Stimulated activated CD4-positive, alpha-beta T cell treated with anti-CD3 and anti-CD28 coated beads, Interleukin-12 subunit alpha, Interleukin-12 subunit beta, amount 100 ng/mL, for 24 hours (primary cell): Measurements from ENCODE around the gene F12.

Source experiments
- DNase-seq, 2 experiments: peaks; one replicate each; pipeline ENCODE4 v3.0.0-alpha.2; 2020; ENCODE audit warnings: low read depth in 2 of 2

Gene F12

DNA sequence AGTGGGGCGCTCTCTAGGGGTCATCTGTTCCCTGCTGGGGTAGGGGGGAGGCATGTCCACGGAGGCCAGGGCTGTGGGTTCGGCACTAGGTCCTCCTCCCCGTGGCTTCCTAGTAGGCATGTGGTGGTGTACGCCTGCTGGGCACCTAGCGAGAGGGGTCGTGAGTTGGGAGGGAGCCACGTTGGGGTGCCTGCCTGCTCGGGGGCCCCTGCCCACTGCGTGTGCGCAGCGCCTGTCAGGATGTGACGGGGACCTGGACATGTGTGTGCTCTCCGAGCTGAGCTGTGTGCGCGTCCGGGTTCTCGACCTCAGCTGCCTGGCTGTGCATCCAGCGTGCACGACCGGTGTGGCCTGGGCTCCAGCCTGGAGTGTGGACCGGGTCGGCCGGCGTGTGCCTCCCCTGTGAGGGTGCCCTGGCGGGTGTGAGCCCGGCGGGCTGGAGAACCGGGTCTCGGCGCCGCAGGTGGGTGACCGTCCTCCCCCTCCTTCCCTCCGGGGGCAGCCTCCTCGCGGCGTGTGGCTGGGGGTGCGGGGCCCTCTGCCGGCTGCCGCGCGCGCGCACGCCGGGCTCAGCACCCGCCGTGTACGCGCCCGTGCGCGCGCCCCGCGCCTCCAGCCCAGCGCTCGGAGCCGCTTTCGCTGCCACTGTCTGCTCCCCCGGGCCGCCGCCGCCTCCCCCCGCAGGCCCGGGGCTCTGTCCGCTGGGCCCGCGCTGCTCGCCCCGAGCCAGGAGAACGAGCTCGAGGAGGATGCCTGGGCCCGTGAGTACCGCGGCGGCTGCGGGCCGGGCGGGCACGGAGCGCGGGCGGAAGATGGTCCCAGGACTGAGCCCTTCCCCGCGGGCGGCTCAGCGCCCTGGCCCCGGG, 37.1 kb upstream of the F12 start, which contains the start of gene PRR7:
Gene PRR7, plus strand, starts transcription at position 615 of the 866 bp plus-strand sequence. CDS start 8,254 bp downstream, outside the sequence.
- DNase-seq, result peak; percentile 48 to 55

DNA sequence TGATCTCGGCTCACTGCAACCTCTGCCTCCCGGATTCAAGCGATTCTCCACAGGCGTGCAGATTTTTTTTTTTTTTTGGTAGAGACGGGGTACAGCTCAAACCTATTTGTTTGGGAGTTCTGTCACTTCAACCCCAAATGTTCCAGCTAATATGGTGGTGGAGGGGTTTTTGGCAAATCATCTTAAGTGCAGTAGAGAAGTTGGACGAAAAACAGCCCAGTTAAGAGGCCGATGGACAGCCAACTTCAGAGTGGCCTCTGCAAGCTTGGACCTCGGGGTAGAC, 36.5 kb upstream of the F12 start:
- DNase-seq, result no peak

DNA sequence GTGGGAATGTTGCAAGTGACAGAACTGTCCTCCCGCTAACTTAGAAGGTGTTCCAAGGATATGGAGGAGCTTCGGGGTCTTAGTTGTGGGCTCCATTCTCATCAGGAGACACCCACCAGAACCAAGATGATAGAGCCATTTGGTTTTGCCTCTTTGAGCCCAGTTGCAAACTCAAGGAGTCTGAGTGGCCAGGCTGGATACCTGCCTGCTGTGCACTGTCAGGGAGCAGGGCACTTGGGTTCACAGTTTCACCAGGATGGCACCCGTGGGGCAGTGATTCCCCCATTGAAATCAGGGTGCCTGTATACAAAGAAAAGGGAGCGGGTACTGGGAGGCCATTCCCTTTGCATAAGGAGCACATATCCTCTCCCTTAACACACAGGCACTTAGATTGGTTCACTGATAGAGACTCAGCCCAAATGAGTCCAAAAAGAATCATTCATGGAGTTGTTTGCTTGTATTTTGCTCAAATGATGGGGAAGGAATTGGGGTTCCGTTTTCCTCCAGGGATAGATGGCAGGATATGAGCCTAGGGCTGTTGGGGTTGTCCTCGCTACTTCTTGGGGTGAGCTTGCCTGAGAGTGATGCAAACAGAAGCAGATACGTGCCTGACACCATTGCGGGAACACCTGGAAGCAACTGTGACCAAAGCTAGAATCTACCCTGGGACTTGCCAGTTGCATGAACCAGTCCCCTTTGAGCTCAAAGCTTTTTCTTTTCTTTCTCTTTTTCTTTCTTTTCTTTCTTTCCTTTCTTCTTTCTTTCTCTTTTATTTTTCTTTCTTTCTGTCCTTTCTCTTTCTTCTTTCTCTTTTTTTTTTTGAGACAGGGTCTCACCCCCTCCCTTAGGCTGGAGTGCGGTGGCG, 35.9 kb upstream of the F12 start:
- no peak for DNase-seq

DNA sequence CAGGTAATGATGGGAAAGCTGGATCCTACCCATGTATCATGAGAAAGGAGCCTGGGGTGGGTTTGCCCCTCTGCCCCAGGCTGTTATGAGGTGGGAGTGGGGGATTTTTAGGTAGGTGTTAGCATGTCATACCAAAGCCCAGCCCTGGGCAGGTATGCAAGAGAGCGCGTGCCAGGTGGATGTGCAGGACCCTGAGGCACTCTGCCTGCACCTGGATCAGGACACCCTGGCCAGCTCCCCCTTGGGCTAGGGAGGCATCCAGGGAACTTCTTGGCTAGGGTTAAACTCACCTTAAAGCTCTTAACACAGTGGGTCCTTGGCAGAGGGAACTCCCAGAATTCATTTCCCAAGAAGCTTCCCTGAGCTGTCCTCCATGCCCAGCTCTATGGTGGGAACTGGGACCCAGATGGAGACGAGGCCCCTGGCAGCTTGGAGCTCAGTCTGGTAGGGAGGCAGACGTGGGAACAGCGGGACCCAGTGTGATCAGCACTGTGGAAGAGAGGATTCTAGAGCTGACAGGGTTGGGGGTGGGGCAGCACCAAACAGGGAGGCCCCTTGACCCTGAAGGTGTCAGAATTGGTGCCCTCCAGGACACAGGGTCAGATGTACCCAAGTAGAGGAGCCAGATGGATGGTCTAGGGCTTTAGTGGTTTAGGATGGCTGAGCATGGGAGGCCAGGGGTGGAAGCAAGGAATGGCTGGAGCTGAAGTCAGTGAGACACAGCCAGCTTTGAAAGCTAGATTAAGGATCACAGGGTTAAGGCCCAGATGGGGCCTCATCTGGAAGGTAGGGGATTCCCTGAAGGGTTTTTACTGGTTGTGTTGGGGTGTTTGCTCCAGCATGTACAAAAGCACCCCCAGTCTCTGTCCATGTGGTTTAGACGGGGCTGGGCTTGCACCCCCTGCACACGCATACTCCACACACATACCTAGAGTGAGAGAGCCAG, 35.0 kb upstream of the F12 start:
- no peak for DNase-seq

DNA sequence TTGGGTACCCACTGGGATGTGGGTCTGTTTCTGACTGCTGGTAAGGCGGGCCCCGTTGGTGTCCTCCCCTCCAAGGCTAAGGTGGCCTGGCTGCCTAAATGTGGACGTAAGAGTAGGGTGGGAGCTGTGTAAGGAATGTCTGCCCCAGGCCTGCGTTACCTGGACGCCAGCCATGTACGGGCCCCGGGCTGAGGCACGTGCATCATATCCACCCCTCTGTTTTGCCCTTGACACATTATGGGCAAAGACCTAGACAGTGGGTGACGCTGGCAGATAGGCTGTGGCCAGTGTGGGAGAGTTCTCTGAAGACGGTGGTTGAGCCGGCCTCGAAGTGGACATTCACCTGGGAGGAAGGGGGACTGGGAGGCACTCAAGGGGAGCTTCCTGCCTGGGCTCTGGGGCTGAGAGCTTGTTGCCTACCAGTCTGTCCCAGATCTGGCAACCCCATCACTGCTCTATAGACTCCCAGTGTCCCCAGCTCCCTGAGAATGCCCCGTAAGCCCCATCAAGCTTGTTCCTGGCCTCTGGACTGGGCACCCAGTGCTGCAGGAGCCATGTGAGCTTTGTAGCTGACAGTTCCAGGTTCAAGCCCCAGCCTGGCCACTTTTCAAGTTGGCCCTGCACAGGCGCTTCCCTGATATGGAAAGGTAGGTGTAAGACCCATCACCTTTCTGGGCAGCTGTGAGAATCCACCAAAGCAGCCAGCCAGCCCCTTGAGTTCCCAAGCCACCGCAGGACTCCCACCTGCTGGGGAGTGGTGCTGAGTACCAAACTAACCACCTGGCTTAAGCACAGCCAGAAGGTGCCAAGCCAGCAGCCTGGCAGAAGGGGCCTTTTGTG, 34.0 kb upstream of the F12 start:
- DNase-seq, result no peak

DNA sequence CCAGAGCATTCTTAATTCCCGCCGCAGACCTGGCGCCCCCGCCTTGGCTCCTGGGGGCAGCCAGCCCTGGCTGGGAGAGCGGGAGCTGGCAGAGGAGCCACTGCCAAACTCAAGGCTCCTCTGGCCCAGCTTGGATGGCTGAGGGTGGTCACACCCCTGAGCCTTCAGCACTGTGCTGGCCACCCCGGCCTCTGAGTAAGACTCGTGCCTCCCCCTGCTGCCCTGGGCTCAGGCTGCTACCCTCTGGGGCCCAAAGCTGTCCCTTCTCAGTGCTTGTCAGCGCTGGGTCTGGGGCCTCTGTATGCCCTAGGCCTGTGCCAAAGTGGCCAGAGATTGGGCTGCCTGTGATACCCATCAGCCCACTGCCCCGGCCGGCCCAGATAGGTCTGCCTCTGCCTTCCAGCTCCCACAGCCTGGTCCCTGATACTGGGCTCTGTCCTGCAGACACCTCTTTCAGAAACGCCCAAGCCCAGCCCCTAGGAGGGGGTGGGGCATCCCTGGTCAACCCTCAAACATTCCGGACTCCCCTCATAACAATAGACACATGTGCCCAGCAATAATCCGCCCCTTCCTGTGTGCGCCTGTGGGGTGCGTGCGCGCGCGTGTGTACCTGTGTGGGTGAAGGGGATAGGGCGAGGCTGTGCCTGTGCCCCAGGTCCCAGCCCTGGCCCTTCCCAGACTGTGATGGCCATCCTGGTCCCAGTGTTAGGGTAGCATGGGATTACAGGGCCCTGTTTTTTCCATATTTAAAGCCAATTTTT, 32.9 kb upstream of the F12 start:
- no peak for DNase-seq

DNA sequence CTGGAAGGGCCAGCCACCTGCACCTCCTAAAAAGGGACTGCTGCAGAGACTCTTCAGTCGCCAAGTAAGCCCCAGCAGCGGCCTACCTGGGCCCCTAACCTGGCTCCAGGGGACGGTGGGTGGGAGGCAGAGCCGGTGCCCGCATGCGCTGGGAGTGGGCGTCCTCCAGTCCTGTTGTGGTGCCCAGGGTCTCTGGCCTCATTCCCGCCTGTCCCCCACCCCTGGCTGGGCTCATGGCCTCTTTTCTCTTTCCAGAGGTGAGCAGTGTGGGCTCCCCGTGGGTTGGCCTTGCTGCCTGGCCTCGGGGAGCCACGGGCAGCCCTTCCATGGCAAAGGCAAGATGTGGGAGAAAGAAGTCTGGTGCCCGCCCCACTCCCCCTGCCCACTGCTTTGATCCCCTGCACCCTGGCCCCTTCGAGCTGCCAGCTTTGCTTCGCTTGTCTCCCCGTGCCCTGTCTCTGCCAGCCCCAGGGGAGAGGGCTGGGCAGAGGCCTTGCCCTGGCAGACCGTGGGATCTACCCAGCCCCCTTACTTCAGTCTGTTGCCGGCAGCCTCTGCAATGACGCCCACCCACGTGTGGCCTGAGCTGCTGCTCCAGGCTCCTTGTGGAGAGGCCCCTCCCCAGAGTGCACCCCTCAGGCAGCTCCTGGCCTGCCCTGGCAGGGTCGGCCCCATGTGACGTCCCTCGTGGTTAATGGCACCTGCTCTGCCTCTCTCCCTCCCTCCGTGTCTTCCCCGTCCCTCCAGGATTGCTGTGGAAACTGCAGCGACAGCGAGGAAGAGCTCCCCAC, 31.8 kb upstream of the F12 start:
- no peak for DNase-seq

DNA sequence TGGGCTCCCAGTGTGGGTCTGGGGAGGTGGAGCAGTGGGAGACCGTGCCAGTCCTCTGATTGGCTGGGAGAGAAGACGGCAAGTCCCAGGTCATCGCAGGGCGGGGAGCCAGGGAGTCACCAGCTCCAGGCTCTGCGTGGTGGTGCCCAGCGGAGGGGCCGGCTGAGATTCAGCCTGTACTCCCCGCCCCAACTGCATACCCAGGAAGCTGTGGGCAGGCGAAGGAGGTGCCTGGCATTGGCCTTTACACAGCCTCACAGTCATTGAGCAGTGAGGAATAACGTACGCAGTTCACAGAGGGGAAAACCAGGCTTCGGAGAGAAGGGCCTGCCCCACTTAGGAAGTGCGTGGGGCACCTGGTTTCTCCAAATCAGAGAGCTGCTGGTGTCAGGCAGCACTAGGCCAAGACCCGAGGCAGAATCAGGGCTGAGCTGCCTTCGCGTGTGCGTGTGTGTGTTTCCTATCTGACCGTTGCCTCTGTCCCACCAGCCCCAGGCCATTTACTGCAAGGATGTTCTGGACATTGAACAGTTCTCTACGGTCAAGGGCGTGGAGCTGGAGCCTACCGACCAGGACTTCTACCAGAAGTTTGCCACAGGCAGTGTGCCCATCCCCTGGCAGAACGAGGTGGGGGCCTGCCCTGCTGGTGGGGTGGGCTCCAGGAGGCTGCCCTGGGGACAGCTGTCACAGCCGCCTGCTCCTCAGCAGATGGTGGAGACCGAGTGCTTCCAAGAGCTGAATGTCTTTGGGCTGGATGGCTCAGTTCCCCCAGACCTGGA, 31.0 kb upstream of the F12 start:
- no peak for DNase-seq

DNA sequence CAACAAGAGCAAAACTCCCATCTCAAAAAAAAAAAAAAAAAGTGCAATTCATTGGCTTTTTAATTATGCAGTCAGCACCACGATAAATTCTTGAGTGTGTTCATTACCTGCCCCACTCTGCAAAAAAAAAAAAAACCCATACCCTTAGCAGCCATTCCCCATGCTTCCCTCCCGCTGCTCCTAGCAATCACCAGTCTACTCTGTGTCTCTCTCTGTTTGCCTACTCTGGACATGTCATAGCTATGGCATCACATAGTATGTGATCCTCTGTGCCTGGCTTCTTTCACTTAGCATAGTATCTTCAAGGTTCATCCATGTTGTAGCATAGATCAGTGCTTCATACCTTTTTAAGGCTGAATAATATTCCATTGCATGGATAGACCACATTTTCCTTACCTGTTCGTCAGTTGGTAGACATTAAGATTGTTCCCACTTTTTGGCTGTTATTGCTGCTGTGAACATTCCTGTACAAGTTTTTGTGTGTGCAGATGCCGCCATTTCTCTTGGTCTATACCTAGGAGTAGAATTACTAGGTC, 30.2 kb upstream of the F12 start:
- no peak for DNase-seq

DNA sequence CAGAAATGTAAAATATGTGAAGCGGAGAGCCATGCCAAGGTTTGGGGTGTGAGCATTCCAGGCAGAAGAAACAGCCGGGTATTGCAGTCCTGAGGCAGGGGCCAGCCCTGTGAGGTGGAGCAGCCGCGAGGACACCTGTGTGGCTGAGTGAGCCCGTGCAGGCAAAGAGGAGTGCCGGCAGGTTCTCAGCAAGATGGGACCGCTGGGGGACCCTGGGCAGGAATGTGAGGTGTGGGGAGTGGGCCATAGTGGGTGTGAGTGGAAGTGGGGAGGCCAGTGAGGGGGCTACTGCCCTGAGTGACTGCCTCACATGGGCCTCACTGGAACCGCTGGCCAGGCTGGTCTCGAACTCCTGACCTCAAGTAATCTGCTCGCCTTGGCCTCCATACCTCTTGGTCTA, 29.1 kb upstream of the F12 start:
- no peak for DNase-seq

DNA sequence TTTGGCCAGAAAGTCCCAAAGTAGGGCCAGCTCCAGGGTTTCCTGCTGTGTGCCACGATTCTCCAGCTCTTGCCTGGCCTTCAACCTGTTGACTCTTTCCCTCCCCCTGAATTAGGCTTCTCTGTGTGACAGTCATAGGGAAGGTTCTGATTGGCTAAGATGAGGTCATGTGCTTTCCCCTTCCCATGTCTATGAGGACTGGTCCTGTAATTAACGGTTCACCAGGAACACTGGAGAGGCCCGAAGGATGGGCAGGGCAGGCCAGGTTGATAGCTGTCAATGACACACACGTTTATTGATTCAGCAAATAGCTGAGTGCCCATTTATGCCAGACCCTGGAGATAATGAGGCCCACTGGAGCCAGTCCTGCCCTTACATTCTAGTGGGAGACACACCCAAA, 28.3 kb upstream of the F12 start:
- no peak for DNase-seq

DNA sequence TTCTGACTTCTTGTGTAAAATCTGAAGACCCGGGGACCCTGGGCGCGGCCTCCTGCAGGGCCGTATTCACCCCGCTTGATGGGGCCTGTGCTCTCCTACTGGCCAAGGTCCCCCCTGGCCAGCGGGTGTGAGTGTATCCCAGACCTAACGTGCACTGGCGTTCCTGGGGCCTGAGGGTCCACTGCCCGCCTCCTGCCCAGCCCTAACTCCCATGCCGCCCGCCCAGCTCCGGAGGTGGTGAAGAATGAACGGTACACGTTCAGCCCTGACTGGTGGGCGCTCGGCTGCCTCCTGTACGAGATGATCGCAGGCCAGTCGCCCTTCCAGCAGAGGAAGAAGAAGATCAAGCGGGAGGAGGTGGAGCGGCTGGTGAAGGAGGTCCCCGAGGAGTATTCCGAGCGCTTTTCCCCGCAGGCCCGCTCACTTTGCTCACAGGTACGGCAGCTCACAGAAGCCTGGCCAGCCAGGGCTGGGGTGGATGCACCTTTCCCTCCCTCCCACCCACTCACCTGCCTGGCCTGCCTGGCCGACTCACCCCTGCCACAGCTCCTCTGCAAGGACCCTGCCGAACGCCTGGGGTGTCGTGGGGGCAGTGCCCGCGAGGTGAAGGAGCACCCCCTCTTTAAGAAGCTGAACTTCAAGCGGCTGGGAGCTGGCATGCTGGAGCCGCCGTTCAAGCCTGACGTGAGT, 26.6 kb upstream of the F12 start:
- DNase-seq, result no peak

DNA sequence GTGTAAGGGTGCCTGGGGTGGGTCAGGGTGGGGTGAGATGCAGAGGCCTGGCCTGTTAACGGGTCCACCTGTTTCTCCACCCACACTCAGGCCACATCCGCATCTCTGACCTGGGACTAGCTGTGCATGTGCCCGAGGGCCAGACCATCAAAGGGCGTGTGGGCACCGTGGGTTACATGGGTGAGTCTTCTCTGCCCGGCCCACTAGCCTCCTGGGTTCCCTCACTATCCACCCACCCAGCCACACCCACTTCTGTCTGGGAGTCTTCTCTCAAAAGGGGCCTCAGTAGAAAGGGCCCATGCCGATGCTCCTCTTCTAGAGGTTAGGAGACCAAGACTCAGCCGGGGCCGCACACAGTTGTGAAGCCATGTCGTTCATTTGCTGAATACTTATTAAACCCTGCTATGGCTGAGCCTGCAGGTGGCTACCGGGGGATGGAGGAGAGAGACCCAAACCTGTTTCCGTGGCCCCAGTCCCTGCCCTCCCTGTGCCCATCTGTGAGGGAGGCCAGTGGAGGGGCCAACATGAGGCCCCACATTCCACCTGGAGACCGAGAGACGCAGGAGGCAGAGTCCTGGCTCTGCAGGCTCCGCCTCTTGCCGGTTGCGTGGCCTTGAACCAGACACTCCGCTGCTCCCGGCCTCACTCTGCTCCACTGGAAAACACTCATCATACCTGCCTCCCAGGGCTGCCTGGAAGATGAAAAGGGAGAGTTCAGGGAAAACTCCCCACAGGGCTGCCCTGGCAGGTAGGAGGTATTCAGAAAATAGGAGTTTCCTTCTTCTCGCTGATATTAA, 25.8 kb upstream of the F12 start:
- no peak for DNase-seq

DNA sequence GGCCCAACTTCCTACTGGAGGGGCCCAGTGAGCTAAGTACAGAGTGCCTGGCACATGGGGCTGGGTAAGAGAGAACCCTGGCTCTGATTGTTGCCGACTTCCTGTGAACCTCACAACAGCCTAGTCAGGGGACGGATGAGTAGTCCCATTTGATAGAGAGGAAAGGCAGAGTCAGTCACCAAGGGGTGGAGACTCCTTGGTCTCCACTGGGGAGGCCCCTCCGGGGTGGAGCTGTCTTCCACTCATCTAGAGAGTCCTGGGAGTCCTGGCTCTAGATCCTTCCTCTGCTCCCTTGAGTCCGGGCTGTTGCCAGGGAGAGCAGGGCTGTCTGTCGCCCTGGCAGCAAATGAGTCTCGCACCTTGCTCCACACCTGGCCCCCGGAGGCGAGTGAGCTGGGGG, 25.1 kb upstream of the F12 start:
- peak in 1 of 2 experiments; percentile 61 for DNase-seq

DNA sequence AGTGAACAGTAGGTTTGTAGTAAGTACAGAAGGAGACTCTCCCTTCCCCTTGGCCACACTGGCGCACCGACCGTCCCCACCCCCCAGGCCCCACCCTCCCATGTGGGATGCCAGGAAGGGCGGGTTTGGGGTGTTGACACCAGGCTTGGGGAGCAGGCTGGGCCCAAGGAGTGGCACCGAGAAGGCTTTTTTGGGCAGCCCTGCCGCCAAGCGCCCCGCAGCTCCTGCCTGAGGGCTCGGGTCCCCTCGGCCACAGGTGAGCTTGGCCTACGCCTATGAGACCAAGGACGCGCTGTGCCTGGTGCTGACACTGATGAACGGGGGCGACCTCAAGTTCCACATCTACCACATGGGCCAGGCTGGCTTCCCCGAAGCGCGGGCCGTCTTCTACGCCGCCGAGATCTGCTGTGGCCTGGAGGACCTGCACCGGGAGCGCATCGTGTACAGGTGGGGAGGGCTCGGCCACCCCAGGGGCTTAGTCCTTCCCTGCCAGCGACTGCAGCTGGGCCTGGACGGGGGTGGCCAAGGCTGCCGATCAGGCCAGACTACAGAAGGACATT, 24.4 kb upstream of the F12 start:
- DNase-seq, result no peak

DNA sequence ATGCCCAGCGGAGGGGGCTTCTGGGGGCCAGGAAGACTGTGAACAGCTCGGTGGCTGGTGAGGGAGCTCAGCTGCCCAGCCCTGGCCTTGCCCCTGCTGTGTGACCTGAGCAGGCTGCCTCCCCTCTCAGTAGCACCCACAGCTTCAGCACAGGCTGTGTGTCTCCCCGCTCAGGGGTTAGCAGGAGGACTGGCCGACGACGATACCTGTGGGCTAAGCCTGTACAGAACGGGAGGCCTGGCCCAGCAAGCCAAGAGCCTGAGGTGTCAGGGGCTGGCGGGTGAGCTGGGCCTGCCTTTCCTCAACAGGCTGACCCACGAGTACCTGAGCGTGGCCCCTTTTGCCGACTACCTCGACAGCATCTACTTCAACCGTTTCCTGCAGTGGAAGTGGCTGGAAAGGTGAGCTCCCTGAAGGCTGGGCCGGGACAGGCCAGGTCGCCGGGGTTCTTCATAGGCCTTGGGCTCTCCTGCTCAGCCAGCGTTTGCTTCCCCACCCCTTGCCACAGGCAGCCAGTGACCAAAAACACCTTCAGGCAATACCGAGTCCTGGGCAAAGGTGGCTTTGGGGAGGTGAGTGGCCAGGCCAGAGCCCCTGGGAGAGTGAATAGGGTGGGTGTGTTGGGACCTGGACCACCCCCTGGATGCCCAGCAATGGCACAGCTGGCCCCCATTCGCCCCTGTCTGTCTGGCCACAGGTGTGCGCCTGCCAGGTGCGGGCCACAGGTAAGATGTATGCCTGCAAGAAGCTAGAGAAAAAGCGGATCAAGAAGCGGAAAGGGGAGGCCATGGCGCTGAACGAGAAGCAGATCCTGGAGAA, 23.7 kb upstream of the F12 start:
- DNase-seq, result no peak
